ENCODE data around the gene RHOB. TPM values are rescaled to one million over a fixed set of nuclear protein-coding genes. Genes with fewer than 3 reads are reported as not detected.
A peak's percentile ranks its signal among the peaks of the same experiment; 100 is the strongest.

RHOB gene
- total and polyA plus RNA-seq, 12 donors, result 105 to 337 (median 159) TPM

DNA sequence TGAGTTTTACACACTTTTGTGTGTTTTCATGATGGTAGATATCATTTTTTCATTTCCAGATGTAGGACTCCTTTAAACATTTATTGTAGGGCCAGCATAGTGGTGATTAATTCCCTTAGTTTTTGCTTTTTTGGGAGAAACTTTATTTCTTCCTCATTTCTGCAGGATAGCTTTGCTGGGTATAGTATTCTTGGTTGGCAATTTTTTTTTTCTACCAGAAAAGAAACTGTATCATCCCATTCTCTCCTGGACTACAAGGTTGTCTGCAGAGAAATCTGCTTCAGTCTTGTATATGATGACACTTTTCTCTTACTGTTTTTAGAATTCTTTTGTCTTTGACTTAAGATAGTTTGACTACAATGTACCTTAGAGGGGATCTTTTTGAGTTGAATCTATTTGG, 37.8 kb upstream of the RHOB start:
- TF ChIP-seq, protein P1, sequence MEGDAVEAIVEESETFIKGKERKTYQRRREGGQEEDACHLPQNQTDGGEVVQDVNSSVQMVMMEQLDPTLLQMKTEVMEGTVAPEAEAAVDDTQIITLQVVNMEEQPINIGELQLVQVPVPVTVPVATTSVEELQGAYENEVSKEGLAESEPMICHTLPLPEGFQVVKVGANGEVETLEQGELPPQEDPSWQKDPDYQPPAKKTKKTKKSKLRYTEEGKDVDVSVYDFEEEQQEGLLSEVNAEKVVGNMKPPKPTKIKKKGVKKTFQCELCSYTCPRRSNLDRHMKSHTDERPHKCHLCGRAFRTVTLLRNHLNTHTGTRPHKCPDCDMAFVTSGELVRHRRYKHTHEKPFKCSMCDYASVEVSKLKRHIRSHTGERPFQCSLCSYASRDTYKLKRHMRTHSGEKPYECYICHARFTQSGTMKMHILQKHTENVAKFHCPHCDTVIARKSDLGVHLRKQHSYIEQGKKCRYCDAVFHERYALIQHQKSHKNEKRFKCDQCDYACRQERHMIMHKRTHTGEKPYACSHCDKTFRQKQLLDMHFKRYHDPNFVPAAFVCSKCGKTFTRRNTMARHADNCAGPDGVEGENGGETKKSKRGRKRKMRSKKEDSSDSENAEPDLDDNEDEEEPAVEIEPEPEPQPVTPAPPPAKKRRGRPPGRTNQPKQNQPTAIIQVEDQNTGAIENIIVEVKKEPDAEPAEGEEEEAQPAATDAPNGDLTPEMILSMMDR (IDR thresholded peaks at IDR 0.05), result no peak

DNA sequence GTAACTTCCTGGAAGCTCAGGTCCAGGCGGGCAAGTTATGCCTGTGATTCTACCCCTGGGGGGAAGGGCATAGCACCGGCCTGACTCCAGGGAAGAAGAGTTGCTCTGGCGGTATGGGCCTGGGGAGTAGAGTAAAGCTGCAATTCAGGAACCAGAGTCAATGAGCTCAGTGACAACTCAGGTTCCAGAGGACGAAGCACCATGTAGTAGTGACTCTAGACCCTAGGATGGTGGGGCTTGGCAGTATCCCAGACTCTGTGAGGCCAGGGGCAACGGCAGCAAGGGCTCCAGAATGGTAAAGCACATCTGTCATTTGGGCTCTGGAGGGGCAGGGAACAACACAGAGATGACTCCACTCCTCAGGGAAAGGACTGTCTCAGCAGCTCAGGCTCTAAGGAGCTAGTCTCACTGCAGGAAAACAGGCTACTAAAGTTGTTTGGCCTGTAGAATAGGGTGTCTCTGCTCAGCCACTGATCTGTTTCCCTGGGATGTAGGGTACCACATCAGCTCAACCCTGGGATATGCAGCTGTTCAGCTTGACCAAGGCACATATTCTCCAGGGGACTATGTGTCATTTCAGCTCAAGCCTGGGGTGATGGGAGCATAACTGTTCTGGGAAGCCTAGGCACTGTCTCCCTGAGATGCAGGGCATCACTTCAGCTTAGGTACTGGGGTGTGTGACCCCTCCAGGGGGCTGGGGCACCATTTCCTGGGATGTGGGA, 36.2 kb upstream of the RHOB start:
- H3K36me3 ChIP-seq, result no peaks in the 10 kb centered on the region
- intact Hi-C loops (cut with DNase I), result loop anchor here in 1 of 10 donors (2.0 kb wide), 1 partner anchor 32 kb away; no protein-coding TSS in a partner anchor
- DNase-seq (no peak), ATAC-seq (peak; percentile 29 to 76 (median 45))
- peaks cover 0 to 8% (median 0%) of the 10 kb centered on the region in 9 donors for H3K4me1 ChIP-seq
- no peak overlapping the region for H3K27ac ChIP-seq
- H3K27me3 ChIP-seq, result no peaks in the 10 kb centered on the region
- 81 to 84% methylated on average over 5 of the region's 5 CpGs for WGBS, 2 donors
- no peak overlapping the region for H3K4me3 ChIP-seq
- TF ChIP-seq, protein P1 (IDR thresholded peaks at IDR 0.05), result no peak
- peaks cover 0 to 34% (median 18%) of the 10 kb centered on the region in 11 donors for H3K9me3 ChIP-seq

More for the DNA sequence above, 37.8 kb upstream of the RHOB start:
- Histone ChIP-seq H3K4me1 (peaks cover 0 to 8% (median 0%) of the 10 kb centered on the region in 9 donors), H3K27me3 (no peaks in the 10 kb centered on the region), H3K9me3 (peaks cover 0 to 34% (median 18%) of the 10 kb centered on the region in 11 donors), H3K4me3 (no peak overlapping the region), H3K36me3 (no peaks in the 10 kb centered on the region), H3K27ac (no peak overlapping the region)
- no peak for ATAC-seq
- intact Hi-C loops (cut with DNase I), result no loop called here
- DNase-seq, result no peak

DNA sequence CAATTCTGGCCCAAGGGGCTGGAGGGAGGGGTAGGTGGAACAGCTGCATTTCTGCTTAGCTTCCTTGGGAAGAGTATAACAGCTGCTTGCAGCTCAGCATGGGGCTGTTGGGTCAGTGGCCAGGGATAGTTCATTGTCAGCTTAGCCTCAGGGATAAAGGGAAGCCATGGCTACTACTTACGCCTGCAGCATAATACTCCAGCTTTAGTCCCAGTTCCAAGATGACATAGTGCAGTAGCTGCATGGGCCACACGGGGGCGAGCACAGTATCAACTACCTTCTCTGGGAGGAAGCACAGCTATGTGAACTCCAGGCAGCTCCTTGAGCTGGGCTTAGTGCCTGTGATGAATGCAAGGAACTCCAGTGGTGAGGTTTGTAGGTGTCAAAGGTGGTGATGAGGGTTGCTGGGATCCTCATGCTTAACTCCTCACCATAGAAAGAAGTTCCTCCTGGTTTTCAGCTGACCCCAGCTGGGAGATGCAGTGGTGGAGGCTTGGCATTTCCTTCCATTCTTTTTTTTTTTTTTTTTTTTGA, 35.4 kb upstream of the RHOB start:
- Histone ChIP-seq H3K4me1 (peaks cover 0 to 8% (median 0%) of the 10 kb centered on the region in 9 donors), H3K27me3 (no peaks in the 10 kb centered on the region), H3K9me3 (peaks cover 0 to 34% (median 18%) of the 10 kb centered on the region in 11 donors), H3K36me3 (no peaks in the 10 kb centered on the region), H3K27ac (no peak overlapping the region), H3K4me3 (no peak overlapping the region)
- TF ChIP-seq, protein P1 (IDR thresholded peaks at IDR 0.05), result peak; percentile 67 to 89 (median 79)
- intact Hi-C loops (cut with DNase I), result loop anchor here in 1 of 10 donors (2.0 kb wide), 1 partner anchor 33 kb away; no protein-coding TSS in a partner anchor
- ATAC-seq (peak; percentile 89 to 96 (median 94)), DNase-seq (peak; percentile 89)
- WGBS, 2 donors, result 15 to 19% methylated on average over 3 of the region's 3 CpGs

DNA sequence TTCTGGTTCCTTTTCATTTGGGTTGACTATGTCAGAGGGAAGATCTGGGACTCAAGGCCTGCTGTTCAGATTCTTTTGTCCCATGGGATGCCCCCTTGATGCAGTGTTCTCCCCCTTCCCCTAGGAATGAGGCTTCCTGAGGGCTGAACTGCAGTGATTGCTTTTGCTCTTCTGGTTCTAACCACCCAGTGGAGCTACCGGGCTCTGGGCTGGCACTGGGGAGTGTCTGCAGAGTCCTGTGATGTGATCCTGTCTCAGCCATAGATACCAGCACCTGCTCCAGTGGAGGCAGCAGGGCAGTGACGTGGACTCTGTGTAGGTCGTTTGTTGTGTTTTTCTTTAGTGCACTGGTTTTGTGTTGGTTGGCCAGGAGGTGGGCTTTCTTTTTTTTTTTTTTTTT, 32.1 kb upstream of the RHOB start:
- Histone ChIP-seq H3K4me3 (no peak overlapping the region), H3K9me3 (peaks cover 0 to 13% (median 3%) of the 10 kb centered on the region in 11 donors), H3K4me1 (peaks cover 0 to 23% (median 0%) of the 10 kb centered on the region in 9 donors), H3K27ac (no peak overlapping the region), H3K27me3 (peaks cover 0 to 3% (median 0%) of the 10 kb centered on the region in 7 donors), H3K36me3 (no peaks in the 10 kb centered on the region)
- TF ChIP-seq, protein P1 (IDR thresholded peaks at IDR 0.05), result no peak
- intact Hi-C loops (cut with DNase I), result no loop called here
- no peak for DNase-seq
- WGBS, 2 donors, result 65 to 83% methylated on average over 3 of the region's 3 CpGs
- no peak for ATAC-seq

All from heart right ventricle (tissue), 16 donors.